Adrenal gland (tissue), 12 donors: ENCODE data around the gene SDR42E1. TPM values are rescaled to one million over a fixed set of nuclear protein-coding genes. Genes with fewer than 3 reads are reported as not detected.

Experiments used
- DNase-seq, 7 donors: peaks; one replicate each; pipeline ENCODE4 v3.0.0-alpha.2; 2019 to 2020
- H3K27ac ChIP-seq, 5 donors: fragments of 200-600 bp; sonication (generic) in 4 of 5; 1 replicate in 3 of 5; 2 replicates in 2 of 5; pipeline versions ENCODE4 v1.5.1 to v1.8.0; 2016 to 2020; ENCODE audit warnings: mild to moderate bottlenecking in 1 of 5
- H3K27me3 ChIP-seq: fragments of 200-600 bp; 2 replicates; pipeline ENCODE4 v1.8.0; 2021
- H3K36me3 ChIP-seq, 2 donors: fragments of 200-600 bp; replicated peaks in 1 of 2; 1 replicate in 1 of 2; 2 replicates in 1 of 2; pipeline versions ENCODE4 v1.5.1 to v1.8.0; 2018 to 2022
- H3K4me1 ChIP-seq, 2 donors: fragments of 200-600 bp; replicated peaks in 1 of 2; 1 replicate in 1 of 2; 2 replicates in 1 of 2; pipeline versions ENCODE4 v1.5.1 to v1.8.0; 2018 to 2021
- H3K4me3 ChIP-seq, 4 donors: fragments of 200-600 bp; sonication (generic) in 3 of 4; one replicate each; pipeline ENCODE4 v1.5.1; 2016 to 2018
- H3K9me3 ChIP-seq, 3 donors: fragments of 200-600 bp; sonication (generic) in 1 of 3; replicated peaks in 1 of 3; 1 replicate in 2 of 3; 2 replicates in 1 of 3; pipeline versions ENCODE4 v1.5.1 to v1.8.0; 2016 to 2021
- CTCF ChIP-seq, 6 experiments: fragments of 450-650 bp in 4 of 6; fragments of 200-600 bp in 2 of 6; sonication (generic) in 1 of 6; IDR thresholded peaks; 1 replicate in 5 of 6; 2 replicates in 1 of 6; pipeline versions ENCODE4 v1.5.1 to v1.8.0; 2016 to 2021; ENCODE audit warnings: antibody characterized with exemption in 6 of 6, mild to moderate bottlenecking in 2 of 6, moderate library complexity in 1 of 6
- POLR2A ChIP-seq, 2 donors: fragments of 450-650 bp; IDR thresholded peaks; one replicate each; pipeline ENCODE4 v1.6.1; 2017; ENCODE audit warnings: antibody characterized with exemption in 2 of 2, mild to moderate bottlenecking in 2 of 2, moderate library complexity in 1 of 2
- WGBS, 4 donors: extraction: QIAGEN DNeasy Blood & Tissue Kit in 2 of 4; methylation state at CpG; one replicate each; pipeline versions ENCODE4 v1.1.5 to v1.1.7; 2013 to 2017; 5-methylcytosine and 5-hydroxymethylcytosine counted together
- intact Hi-C, 2 donors: fragments of 100-400 bp; cut with DNase I; formaldehyde crosslinking; loops; one replicate each; pipeline versions ENCODE4 v1.14.1 to v1.15.0; 2022 to 2023
- polyA plus RNA-seq, 3 donors: library from polyadenylated mRNA; stranded (reverse); fragments of 200-250 nt in 2 of 3; fragments of 350-450 nt in 1 of 3; fragmentation: Illumina TruSeq in 1 of 3; extraction: RNeasy Lipid Tissue Mini Kit (QIAGEN cat#74804) in 1 of 3; gene quantifications; one replicate each; pipeline ENCODE4 v1.2.3, GENCODE V29; 2013 to 2014
- total RNA-seq, 9 donors: library from RNA; depleted of rRNA in 4 of 9; stranded (reverse); fragments of >200 nt in 4 of 9; fragments of 120-200 nt in 1 of 9; fragmentation: NEBNext Ultra II Directional in 1 of 9; extraction: Animal tissue kit (Norgen Biotek cat#: 25700) in 1 of 9; gene quantifications; one replicate each; pipeline versions ENCODE4 v1.1.0 to v1.2.4, GENCODE V29; 2013 to 2023
- donor health status: healthy with polysubstance abuse.
- donor health status: Bipolar disorder and iron deficiency.
- donor health status: DM: yes; HTN: yes; CAD: no.
- donor health status: DM: no; HTN: no; CAD: no.
- donor health status: DM: no; HTN: no; CAD: no.
- donor health status: DM: yes; HTN: yes; CAD: no.

SDR42E1 gene
- total and polyA plus RNA-seq, 12 donors, result 0.10 to 0.94 (median 0.28) TPM; not detected in 1

GRCh38 chr16:82033683-82034300, 22.5 kb upstream of the SDR42E1 start:
- intact Hi-C loops, result loop anchor here (2.0 to 5.0 kb wide), 2 partner anchors 193 to 199 kb away; no protein-coding TSS in a partner anchor
- Histone ChIP-seq H3K27ac (no peak overlapping the region), H3K27me3 (no peaks in the 10 kb centered on the region), H3K4me3 (no peak overlapping the region), H3K9me3 (no peaks in the 10 kb centered on the region), H3K36me3 (no peaks in the 10 kb centered on the region), H3K4me1 (no peaks in the 10 kb centered on the region)
- 65 to 76% (median 72%) methylated on average over 8 of the region's 8 CpGs for WGBS, 4 donors
- TF ChIP-seq POLR2A (IDR thresholded peaks at IDR 0.05) (no peak), CTCF (IDR thresholded peaks at IDR 0.05) (no peak)
- no peak for DNase-seq

GRCh38 chr16:82033006-82033405, 21.7 kb upstream of the SDR42E1 start:
- H3K9me3 ChIP-seq, result no peaks in the 10 kb centered on the region
- H3K27ac ChIP-seq, result no peak overlapping the region
- 84 to 88% (median 85%) methylated on average over 4 to 6 of the region's 6 CpGs for WGBS, 4 donors
- no peaks in the 10 kb centered on the region for H3K27me3 ChIP-seq
- H3K4me3 ChIP-seq, result no peak overlapping the region
- DNase-seq, result no peak
- intact Hi-C loops, result loop anchor here (2.0 to 5.0 kb wide), 2 partner anchors 194 to 199 kb away; no protein-coding TSS in a partner anchor
- TF ChIP-seq POLR2A (IDR thresholded peaks at IDR 0.05) (no peak), CTCF (IDR thresholded peaks at IDR 0.05) (no peak)
- H3K4me1 ChIP-seq, result no peaks in the 10 kb centered on the region
- H3K36me3 ChIP-seq, result no peaks in the 10 kb centered on the region

GRCh38 chr16:82031116-82032084, 20.1 kb upstream of the SDR42E1 start:
- no peak overlapping the region for H3K4me3 ChIP-seq
- H3K27me3 ChIP-seq, result no peaks in the 10 kb centered on the region
- H3K4me1 ChIP-seq, result no peaks in the 10 kb centered on the region
- no peak overlapping the region for H3K27ac ChIP-seq
- H3K9me3 ChIP-seq, result no peaks in the 10 kb centered on the region
- H3K36me3 ChIP-seq, result no peaks in the 10 kb centered on the region
- 53 to 60% (median 57%) methylated on average over 13 of the region's 13 CpGs for WGBS, 4 donors
- TF ChIP-seq CTCF (IDR thresholded peaks at IDR 0.05), result peak; percentile 38 to 72 (median 65)
- TF ChIP-seq POLR2A (IDR thresholded peaks at IDR 0.05), result no peak
- intact Hi-C loops, result loop anchor here (2.0 to 5.0 kb wide), 2 partner anchors 195 to 201 kb away; no protein-coding TSS in a partner anchor
- DNase-seq, result peak in 4 of 7 donors; percentile 19 to 36 (median 32)

GRCh38 chr16:82027629-82028064, 16.4 kb upstream of the SDR42E1 start:
- Histone ChIP-seq H3K27me3 (no peaks in the 10 kb centered on the region), H3K4me1 (no peaks in the 10 kb centered on the region), H3K4me3 (no peak overlapping the region), H3K27ac (no peak overlapping the region), H3K36me3 (no peaks in the 10 kb centered on the region), H3K9me3 (no peaks in the 10 kb centered on the region)
- DNase-seq, result no peak
- WGBS, 4 donors, result 65 to 80% (median 70%) methylated on average over 7 of the region's 7 CpGs
- TF ChIP-seq CTCF (IDR thresholded peaks at IDR 0.05) (no peak), POLR2A (IDR thresholded peaks at IDR 0.05) (no peak)
- intact Hi-C loops, result no loop called here
